HL-60 (cell line): Measurements from ENCODE around the gene PRPS1L1.

Experiments used
- DNase-seq, 2 experiments: peaks; one replicate each; pipeline ENCODE4 v3.0.0-alpha.2; 2010 to 2020; ENCODE audit warnings: low read depth in 1 of 2, low spot score in 1 of 2
- H3K27ac ChIP-seq: fragments of 250-450 bp; sonication (Bioruptor Pico); replicated peaks from 2 replicates; pipeline ENCODE4 v1.5.1; 2020; ENCODE audit warnings: mild to moderate bottlenecking, moderate library complexity
- H3K27me3 ChIP-seq: fragments of 250-450 bp; sonication (Bioruptor Pico); 2 replicates; pipeline ENCODE4 v1.5.1; 2021; ENCODE audit warnings: mild to moderate bottlenecking, moderate library complexity; ENCODE audit not compliant: insufficient read depth, poor library complexity, severe bottlenecking
- H3K4me3 ChIP-seq: replicated peaks from 2 replicates; pipeline ENCODE4 v1.5.1; 2011; ENCODE audit warnings: mild to moderate bottlenecking, control low read depth, low read length; ENCODE audit not compliant: insufficient read depth
- GABPA ChIP-seq: IDR thresholded peaks from 2 replicates; pipeline ENCODE4 v1.6.1; 2012; ENCODE audit warnings: low read depth
- POLR2AphosphoS5 ChIP-seq: IDR thresholded peaks from 2 replicates; pipeline ENCODE4 v1.6.1; 2012; ENCODE audit warnings: low read depth
- SPI1 ChIP-seq: IDR thresholded peaks from 2 replicates; pipeline ENCODE4 v1.6.1; 2012; ENCODE audit warnings: low read depth, mild to moderate bottlenecking, borderline replicate concordance
- TF ChIP-seq, protein P1 (sequence below): IDR thresholded peaks from 2 replicates; pipeline ENCODE4 v1.6.1; 2012; ENCODE audit warnings: low read depth; ENCODE audit not compliant: insufficient replicate concordance
- TF ChIP-seq, protein P2 (sequence below): IDR thresholded peaks from one replicate; pipeline ENCODE4 v1.5.1; 2011; ENCODE audit warnings: low read length, control low read depth, inconsistent platforms; ENCODE audit not compliant: insufficient read depth

The PRPS1L1 gene

GRCh38 chr7:18045171-18045570, 17.5 kb upstream of the PRPS1L1 start:
- TF ChIP-seq POLR2AphosphoS5 (no peak), GABPA (no peak), SPI1 (no peak)
- TF ChIP-seq, protein P1, sequence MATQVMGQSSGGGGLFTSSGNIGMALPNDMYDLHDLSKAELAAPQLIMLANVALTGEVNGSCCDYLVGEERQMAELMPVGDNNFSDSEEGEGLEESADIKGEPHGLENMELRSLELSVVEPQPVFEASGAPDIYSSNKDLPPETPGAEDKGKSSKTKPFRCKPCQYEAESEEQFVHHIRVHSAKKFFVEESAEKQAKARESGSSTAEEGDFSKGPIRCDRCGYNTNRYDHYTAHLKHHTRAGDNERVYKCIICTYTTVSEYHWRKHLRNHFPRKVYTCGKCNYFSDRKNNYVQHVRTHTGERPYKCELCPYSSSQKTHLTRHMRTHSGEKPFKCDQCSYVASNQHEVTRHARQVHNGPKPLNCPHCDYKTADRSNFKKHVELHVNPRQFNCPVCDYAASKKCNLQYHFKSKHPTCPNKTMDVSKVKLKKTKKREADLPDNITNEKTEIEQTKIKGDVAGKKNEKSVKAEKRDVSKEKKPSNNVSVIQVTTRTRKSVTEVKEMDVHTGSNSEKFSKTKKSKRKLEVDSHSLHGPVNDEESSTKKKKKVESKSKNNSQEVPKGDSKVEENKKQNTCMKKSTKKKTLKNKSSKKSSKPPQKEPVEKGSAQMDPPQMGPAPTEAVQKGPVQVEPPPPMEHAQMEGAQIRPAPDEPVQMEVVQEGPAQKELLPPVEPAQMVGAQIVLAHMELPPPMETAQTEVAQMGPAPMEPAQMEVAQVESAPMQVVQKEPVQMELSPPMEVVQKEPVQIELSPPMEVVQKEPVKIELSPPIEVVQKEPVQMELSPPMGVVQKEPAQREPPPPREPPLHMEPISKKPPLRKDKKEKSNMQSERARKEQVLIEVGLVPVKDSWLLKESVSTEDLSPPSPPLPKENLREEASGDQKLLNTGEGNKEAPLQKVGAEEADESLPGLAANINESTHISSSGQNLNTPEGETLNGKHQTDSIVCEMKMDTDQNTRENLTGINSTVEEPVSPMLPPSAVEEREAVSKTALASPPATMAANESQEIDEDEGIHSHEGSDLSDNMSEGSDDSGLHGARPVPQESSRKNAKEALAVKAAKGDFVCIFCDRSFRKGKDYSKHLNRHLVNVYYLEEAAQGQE = no peak
- TF ChIP-seq, protein P2, sequence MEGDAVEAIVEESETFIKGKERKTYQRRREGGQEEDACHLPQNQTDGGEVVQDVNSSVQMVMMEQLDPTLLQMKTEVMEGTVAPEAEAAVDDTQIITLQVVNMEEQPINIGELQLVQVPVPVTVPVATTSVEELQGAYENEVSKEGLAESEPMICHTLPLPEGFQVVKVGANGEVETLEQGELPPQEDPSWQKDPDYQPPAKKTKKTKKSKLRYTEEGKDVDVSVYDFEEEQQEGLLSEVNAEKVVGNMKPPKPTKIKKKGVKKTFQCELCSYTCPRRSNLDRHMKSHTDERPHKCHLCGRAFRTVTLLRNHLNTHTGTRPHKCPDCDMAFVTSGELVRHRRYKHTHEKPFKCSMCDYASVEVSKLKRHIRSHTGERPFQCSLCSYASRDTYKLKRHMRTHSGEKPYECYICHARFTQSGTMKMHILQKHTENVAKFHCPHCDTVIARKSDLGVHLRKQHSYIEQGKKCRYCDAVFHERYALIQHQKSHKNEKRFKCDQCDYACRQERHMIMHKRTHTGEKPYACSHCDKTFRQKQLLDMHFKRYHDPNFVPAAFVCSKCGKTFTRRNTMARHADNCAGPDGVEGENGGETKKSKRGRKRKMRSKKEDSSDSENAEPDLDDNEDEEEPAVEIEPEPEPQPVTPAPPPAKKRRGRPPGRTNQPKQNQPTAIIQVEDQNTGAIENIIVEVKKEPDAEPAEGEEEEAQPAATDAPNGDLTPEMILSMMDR = no peak
- H3K27ac ChIP-seq = no peak overlapping the region
- no peak overlapping the region for H3K4me3 ChIP-seq
- H3K27me3 ChIP-seq = no peaks in the 10 kb centered on the region
- DNase-seq = no peak

DNA sequence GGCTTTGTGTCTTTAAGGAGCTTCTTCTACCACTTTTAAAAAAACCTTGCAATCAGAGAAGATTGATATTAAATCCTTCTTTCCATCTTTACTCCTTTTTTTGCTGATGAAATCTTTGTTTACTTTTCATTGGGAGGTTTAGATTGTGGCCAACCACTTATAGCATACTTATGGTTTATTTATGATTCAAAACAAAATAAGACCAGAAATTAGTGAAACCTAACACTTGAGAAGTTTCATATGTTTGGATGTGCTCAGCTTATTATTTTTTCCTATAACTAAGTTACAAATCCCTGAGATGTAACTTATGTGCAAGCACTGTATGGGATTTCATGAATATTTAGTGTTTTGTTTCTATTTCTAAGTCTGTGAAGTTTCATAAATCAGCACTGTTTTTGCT, 13.5 kb upstream of the PRPS1L1 start:
- Histone ChIP-seq H3K27ac (no peak overlapping the region), H3K27me3 (no peaks in the 10 kb centered on the region), H3K4me3 (no peak overlapping the region)
- DNase-seq = no peak
- TF ChIP-seq SPI1 (no peak), POLR2AphosphoS5 (no peak), GABPA (no peak)
- TF ChIP-seq, protein P1 = no peak
- TF ChIP-seq, protein P2 = no peak

GRCh38 chr7:18040196-18040595, 12.6 kb upstream of the PRPS1L1 start:
- no peak for DNase-seq
- no peak for TF ChIP-seq POLR2AphosphoS5
- no peak for TF ChIP-seq SPI1
- TF ChIP-seq, protein P2 = no peak
- TF ChIP-seq, protein P1 = no peak
- no peak for TF ChIP-seq GABPA
- H3K27me3 ChIP-seq = no peaks in the 10 kb centered on the region
- H3K27ac ChIP-seq = no peak overlapping the region
- H3K4me3 ChIP-seq = no peak overlapping the region
